Hepatocyte (in vitro differentiated cells): ENCODE results near the gene CTNNA1. TPM values are rescaled to one million over a fixed set of nuclear protein-coding genes. Genes with fewer than 3 reads are reported as not detected.

ENCODE experiments used
- DNase-seq: peaks from one replicate; pipeline ENCODE4 v3.0.0-alpha.2; 2016; ENCODE audit warnings: low spot score
- H2AFZ ChIP-seq: fragments of 200-600 bp; sonication (generic); 2 replicates; pipeline ENCODE4 v1.6.0; 2016; ENCODE audit warnings: antibody characterized with exemption, mild to moderate bottlenecking
- H3K27ac ChIP-seq: fragments of 200-600 bp; sonication (generic); 2 replicates; pipeline ENCODE4 v1.5.1; 2016; ENCODE audit warnings: mild to moderate bottlenecking
- H3K27me3 ChIP-seq: fragments of 200-600 bp; sonication (generic); 2 replicates; pipeline ENCODE4 v1.6.1; 2016
- H3K36me3 ChIP-seq: fragments of 200-600 bp; sonication (generic); replicated peaks from 2 replicates; pipeline ENCODE4 v1.5.1; 2016; ENCODE audit warnings: low read depth; ENCODE audit not compliant: insufficient read depth
- H3K4me1 ChIP-seq: fragments of 200-600 bp; sonication (generic); 2 replicates; pipeline ENCODE4 v1.5.1; 2016; ENCODE audit warnings: mild to moderate bottlenecking, moderate library complexity; ENCODE audit not compliant: insufficient read depth
- H3K4me2 ChIP-seq: fragments of 200-600 bp; sonication (generic); 2 replicates; pipeline ENCODE4 v1.6.0; 2016
- H3K4me3 ChIP-seq: fragments of 200-600 bp; sonication (generic); 2 replicates; pipeline ENCODE4 v1.5.1; 2016; ENCODE audit warnings: mild to moderate bottlenecking
- H3K79me2 ChIP-seq: fragments of 200-600 bp; sonication (generic); 2 replicates; pipeline ENCODE4 v1.6.0; 2017; ENCODE audit warnings: mild to moderate bottlenecking
- H3K9me2 ChIP-seq: fragments of 200-600 bp; sonication (generic); replicated peaks from 2 replicates; pipeline ENCODE4 v1.6.0; 2017; ENCODE audit warnings: mild to moderate bottlenecking; ENCODE audit not compliant: insufficient read depth
- H3K9me3 ChIP-seq: fragments of 200-600 bp; sonication (generic); 2 replicates; pipeline ENCODE4 v1.5.1; 2016; ENCODE audit warnings: low read depth, mild to moderate bottlenecking
- H4K20me1 ChIP-seq: fragments of 200-600 bp; sonication (generic); 2 replicates; pipeline ENCODE4 v1.6.0; 2016; ENCODE audit warnings: mild to moderate bottlenecking; ENCODE audit not compliant: insufficient read depth, poor library complexity, severe bottlenecking
- CTCF ChIP-seq: fragments of 200-600 bp; sonication (generic); IDR thresholded peaks from 2 replicates; pipeline ENCODE4 v1.5.1; 2016; ENCODE audit warnings: antibody characterized with exemption, mild to moderate bottlenecking; ENCODE audit not compliant: poor library complexity
- EZH2 ChIP-seq: fragments of 200-600 bp; sonication (generic); IDR thresholded peaks from 2 replicates; pipeline ENCODE4 v1.6.1; 2016; ENCODE audit warnings: antibody characterized with exemption, mild to moderate bottlenecking, borderline replicate concordance
- EZH2phosphoT487 ChIP-seq: fragments of 200-600 bp; sonication (generic); IDR thresholded peaks from one replicate; pipeline ENCODE4 v1.6.1; 2018; ENCODE audit warnings: antibody characterized with exemption, mild to moderate bottlenecking, low read depth, moderate library complexity; ENCODE audit not compliant: unreplicated experiment, severe bottlenecking
- WGBS: methylation state at CpG from one replicate; pipeline ENCODE4 v1.1.6; 2016; ENCODE audit warnings: low lambda C conversion rate; ENCODE audit errors: missing lambda C conversion rate; 5-methylcytosine and 5-hydroxymethylcytosine counted together
- polyA plus RNA-seq: library from polyadenylated mRNA; unstranded; fragments of >200 nt; fragmentation: Nextera tagmentation; extraction: Ambion mirVana; gene quantifications from 2 replicates; pipeline ENCODE4 v1.2.1, GENCODE V29; 2016
- total RNA-seq: library from RNA; depleted of rRNA; stranded (reverse); fragments of >200 nt; gene quantifications from 2 replicates; pipeline ENCODE4 v1.2.3, GENCODE V29; 2014

The CTNNA1 gene
- total and polyA plus RNA-seq, 2 experiments from 2014 or later: 152 to 349 TPM

- Histone ChIP-seq H2AFZ (no peak overlapping the region), H4K20me1 (peaks cover 96% of the 10 kb centered on the region), H3K4me1 (no peaks in the 10 kb centered on the region), H3K36me3 (no peaks in the 10 kb centered on the region), H3K79me2 (peaks cover 100% of the 10 kb centered on the region), H3K9me2 (no peaks in the 10 kb centered on the region), H3K4me3 (no peak overlapping the region), H3K4me2 (no peak overlapping the region), H3K27me3 (no peaks in the 10 kb centered on the region), H3K9me3 (no peaks in the 10 kb centered on the region), H3K27ac (no peak overlapping the region)
- no peak for DNase-seq
- WGBS: 56% methylated on average over 2 of the region's 2 CpGs
- no peak for TF ChIP-seq EZH2
- no peak for TF ChIP-seq EZH2phosphoT487
- no peak for TF ChIP-seq CTCF
Measured at GRCh38 chr5:138850865-138851435, 97.7 kb downstream of the CTNNA1 start.

- no peak overlapping the region for H2AFZ ChIP-seq
- H3K9me2 ChIP-seq: no peaks in the 10 kb centered on the region
- no peaks in the 10 kb centered on the region for H3K4me1 ChIP-seq
- H3K4me3 ChIP-seq: no peak overlapping the region
- no peak overlapping the region for H3K4me2 ChIP-seq
- H3K36me3 ChIP-seq: no peaks in the 10 kb centered on the region
- H3K79me2 ChIP-seq: peaks cover 100% of the 10 kb centered on the region
- DNase-seq: no peak
- H3K9me3 ChIP-seq: no peaks in the 10 kb centered on the region
- TF ChIP-seq EZH2phosphoT487 (no peak), EZH2 (no peak), CTCF (no peak)
- no peak overlapping the region for H3K27ac ChIP-seq
- 65% methylated on average over 9 of the region's 9 CpGs for whole genome bisulfite sequencing
- H3K27me3 ChIP-seq: no peaks in the 10 kb centered on the region
- H4K20me1 ChIP-seq: peaks cover 92% of the 10 kb centered on the region
Measured at GRCh38 chr5:138853132-138853531, 99.9 kb downstream of the CTNNA1 start.

GRCh38 chr5:138867011-138867410 is 113.8 kb downstream of the CTNNA1 start:
- no peak overlapping the region for H2AFZ ChIP-seq
- no peak overlapping the region for H3K27ac ChIP-seq
- H3K9me3 ChIP-seq: no peaks in the 10 kb centered on the region
- H3K4me2 ChIP-seq: no peak overlapping the region
- H3K4me1 ChIP-seq: peaks cover 26% of the 10 kb centered on the region
- peaks cover 64% of the 10 kb centered on the region for H4K20me1 ChIP-seq
- TF ChIP-seq EZH2phosphoT487 (no peak), CTCF (no peak), EZH2 (no peak)
- H3K27me3 ChIP-seq: no peaks in the 10 kb centered on the region
- no peaks in the 10 kb centered on the region for H3K36me3 ChIP-seq
- no peak for DNase-seq
- H3K9me2 ChIP-seq: no peaks in the 10 kb centered on the region
- no peak overlapping the region for H3K4me3 ChIP-seq
- peaks cover 97% of the 10 kb centered on the region for H3K79me2 ChIP-seq
- WGBS: 94% methylated on average over 1 of the region's 1 CpG

GRCh38 chr5:138869038-138869437 is 115.8 kb downstream of the CTNNA1 start:
- Histone ChIP-seq H3K9me2 (no peaks in the 10 kb centered on the region), H3K4me1 (peaks cover 26% of the 10 kb centered on the region), H3K36me3 (no peaks in the 10 kb centered on the region), H3K27ac (no peak overlapping the region), H2AFZ (no peak overlapping the region), H3K27me3 (no peaks in the 10 kb centered on the region), H4K20me1 (peaks cover 84% of the 10 kb centered on the region), H3K9me3 (no peaks in the 10 kb centered on the region), H3K4me3 (no peak overlapping the region), H3K79me2 (peaks cover 98% of the 10 kb centered on the region), H3K4me2 (no peak overlapping the region)
- TF ChIP-seq EZH2 (no peak), CTCF (no peak), EZH2phosphoT487 (no peak)
- 67% methylated on average over 1 of the region's 1 CpG for WGBS
- no peak for DNase-seq
